HG03571 (cell line): Measurements from ENCODE around the gene VPS35L.
"Not testable (repeated sequence)": the region's sequence is repeated elsewhere in the genome, so short reads cannot be mapped to it uniquely, and the experiment has no call there.

ENCODE experiments used
- ATAC-seq: cut with Tn5 transposase; IDR thresholded peaks from one replicate; pipeline ENCODE4 v1.9.1; 2021; ENCODE audit not compliant: unreplicated experiment

The VPS35L gene

GRCh38 chr16:19532601-19533000, 22.9 kb upstream of the VPS35L start:
- ATAC-seq: no peak

DNA sequence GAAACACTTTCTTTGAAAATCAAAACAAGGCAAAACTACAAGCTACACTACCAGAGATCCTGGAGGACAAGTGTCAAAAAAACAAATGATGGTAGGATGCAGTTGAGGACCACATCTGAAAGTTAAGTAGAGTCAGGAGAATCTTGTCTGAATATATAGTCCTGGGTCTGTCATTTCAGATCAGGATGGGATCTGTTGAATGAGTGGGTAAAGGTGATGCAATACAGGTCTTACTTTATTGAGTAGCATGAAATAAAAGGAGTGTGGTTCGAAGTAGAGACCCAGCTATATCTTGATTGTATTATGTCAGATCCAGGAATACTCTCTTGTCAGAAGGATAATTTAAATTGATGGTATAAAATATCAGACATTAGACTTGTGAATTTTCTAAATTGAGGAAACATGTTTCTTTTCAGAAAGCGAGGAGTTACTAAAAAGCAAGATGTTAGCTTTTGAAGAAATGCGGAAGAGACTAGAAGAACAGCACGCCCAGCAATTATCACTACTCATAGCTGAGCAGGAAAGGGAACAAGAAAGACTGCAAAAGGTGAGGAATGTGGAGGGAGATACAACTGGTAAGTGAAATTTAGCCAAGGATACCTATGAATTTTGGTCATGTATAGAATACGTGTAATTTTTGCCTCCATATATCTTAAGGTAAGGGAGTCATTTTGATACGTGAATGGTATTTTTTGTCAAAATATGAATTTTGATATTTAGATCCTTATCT, 15.1 kb upstream of the VPS35L start:
- ATAC-seq: no peak

- no peak for ATAC-seq
Measured at GRCh38 chr16:19542138-19542821, 13.2 kb upstream of the VPS35L start.

GRCh38 chr16:19543278-19543996, 12.1 kb upstream of the VPS35L start:
- not testable (repeated sequence) for ATAC-seq

DNA sequence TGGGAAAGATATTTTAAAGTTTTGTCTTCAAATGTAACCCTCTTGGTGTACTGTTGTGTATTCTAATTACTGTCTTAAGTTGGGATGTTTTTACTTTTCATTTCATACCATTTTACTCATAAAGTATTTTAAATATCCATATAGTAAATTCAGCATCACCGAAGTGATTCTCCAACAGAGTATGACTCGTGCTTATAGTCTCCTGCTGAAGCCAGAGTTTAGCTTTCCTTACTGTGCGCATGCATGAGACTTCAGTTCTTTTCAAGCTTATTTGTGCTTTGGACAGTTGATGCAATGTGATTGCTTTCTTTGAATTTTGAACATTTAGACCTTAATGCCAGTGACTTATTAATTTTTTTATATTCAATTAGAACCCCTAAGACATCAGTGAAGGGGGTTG, 7.4 kb upstream of the VPS35L start:
- ATAC-seq: no peak

GRCh38 chr16:19549673-19550072, 5.8 kb upstream of the VPS35L start:
- ATAC-seq: no peak

- ATAC-seq: no peak
Measured at GRCh38 chr16:19555938-19556771, 652 bp downstream of the VPS35L start.

- no peak for ATAC-seq
Measured at GRCh38 chr16:19559242-19559910, 3.9 kb downstream of the VPS35L start.

- no peak for ATAC-seq
Measured at GRCh38 chr16:19560078-19560477, 4.6 kb downstream of the VPS35L start.

DNA sequence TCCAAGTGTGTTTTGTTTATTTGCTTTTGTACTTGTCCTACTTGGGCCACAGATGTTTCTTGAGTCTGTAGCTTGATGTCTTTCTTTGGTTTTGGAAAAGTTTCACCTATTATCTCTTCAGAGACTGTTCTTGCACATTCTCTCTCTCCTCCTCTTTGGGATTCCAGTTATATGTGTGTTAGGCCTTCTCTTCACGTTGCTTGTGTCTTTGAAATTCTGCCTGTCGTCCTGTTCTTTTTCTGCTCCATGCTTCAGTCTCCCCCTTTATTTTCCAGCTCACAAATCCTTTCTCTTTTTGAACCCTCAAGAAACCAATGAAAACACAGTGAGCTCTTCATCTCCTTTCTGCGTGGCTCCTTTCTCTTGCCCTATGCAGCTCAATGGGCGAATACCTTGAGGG, 7.9 kb downstream of the VPS35L start:
- no peak for ATAC-seq

DNA sequence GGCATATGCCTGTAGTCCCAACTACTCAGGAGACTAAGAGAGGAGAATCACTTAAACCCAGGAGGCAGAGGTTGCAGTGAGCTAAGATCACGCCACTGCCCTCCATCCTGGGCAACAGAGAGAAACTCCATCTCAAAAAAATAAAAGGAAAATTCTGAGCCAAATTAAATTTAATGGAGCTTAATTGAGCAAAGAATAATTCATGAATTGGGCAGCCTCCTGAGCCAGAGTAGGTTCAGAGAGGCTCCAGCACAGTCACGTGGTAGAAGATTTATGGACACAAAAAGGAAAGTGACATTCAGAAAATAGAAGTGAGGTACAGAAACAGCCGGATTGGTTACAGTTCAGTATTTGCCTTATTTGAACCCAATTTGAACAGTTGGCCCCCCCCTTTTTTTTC, 10.9 kb downstream of the VPS35L start:
- ATAC-seq: no peak

DNA sequence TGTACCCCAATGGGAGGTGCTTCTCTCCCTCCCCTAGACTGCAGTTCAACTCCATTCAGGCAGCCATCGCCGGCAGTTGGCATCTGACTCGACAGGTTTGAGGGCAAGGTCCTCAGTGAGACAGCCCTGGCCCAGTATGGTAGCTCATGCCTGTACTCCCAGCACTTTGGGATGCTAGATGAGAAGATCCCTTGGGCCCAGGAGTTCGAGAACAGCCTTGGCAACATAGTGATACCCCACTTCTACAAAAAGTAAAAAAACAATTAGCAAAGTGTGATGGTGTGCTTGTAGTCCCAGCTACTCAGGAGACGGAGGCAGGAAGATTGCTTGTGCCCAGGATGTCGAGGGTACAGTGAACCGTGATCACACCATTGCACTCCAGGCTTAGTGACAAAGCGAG, 12.1 kb downstream of the VPS35L start:
- no peak for ATAC-seq

GRCh38 chr16:19573997-19574396, 18.5 kb downstream of the VPS35L start:
- ATAC-seq: no peak

GRCh38 chr16:19574615-19575014, 19.1 kb downstream of the VPS35L start:
- ATAC-seq: no peak

DNA sequence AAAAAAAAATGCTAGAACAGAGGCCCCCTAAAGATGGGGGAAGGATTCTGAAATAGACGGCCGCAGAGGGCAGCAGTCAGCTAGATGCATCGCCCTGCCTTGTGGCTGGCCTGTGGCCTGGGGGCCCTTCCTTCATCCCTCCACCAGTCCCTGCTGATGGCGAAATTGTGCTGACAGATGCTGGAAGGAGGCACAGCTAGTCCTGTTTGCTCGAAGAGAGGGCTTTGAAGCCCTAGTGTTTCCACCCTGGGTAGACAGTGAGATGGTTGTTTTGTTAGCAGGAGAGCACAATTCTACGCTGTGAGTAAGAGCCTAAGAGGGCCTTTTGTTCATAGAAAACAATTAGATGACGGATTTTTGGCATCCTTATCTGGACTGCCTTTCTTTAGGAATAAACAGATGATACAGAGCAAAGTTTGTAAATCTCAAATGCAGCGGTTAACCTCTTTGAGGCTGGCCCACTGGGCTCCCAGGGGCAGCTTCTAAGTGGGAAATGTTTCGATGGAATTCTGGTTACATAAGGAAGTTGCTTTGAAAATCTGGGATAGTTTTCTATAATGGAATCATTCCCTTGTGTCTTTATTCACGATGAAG, 23.0 kb downstream of the VPS35L start:
- ATAC-seq: no peak

DNA sequence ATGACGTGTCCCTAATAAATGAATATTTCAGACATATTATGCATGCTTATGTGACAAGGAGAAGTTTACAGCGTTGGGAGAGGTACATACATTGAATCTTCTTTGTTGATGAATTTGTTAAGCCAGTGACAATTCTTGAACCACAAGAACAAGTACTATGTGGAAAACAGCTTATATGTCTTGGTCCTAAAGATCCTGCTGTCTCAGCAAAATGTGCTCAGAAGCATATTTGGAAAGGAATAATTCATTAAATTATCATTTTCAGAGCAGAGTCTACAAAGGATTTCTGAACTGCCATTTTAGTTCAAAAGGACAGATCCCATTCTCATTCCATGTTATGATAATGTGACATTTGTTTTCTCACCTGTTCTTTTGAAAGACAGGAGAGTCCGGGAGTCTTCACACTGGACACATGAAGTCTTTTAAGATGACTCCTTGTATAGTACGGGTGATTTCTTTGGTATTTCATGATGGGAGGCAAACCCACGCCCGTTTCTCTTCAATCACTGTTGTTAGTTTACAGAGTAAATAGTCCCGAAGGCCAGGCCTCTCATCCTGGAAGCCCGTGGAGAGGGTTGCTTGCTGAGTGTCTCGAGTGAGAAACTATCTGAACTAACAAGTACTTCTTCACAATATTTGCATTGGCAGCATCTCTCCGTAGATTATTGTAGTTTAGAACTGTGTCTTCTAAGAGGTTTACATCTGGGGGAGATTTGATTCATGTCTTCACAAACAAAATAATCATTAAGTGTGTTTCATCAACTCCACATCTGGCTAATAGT, 26.7 kb downstream of the VPS35L start:
- no peak for ATAC-seq

DNA sequence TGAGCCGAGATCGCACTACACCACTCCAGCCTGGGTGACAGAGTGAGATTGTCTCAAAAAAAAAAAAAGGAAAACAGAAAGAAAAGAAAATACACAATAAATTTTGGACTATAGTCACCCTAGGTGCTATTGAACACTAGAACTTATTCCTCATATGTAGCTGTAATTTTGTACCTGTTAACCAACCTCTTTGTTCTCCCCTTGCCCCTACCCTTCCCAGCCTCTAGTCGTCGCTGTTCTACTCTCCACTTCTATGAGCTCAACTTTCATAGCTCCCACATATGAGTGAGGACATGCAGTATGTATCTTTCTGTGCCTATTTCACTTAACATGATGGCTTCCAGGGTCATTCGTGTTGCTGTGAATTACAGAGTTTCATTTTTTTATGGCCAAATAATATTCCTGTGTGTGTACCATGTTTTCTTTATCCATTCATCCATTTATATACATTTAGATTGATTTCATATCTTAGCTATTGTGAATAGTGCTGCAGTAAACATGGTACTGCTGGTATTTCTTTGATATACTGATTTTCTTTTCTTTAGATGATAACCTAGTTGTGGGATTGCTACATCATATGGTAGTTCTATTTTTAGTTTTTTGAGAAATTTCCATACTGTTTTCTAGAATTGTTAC, 28.3 kb downstream of the VPS35L start:
- no peak for ATAC-seq

- ATAC-seq: no peak
Measured at GRCh38 chr16:19588661-19589060, 33.2 kb downstream of the VPS35L start.

DNA sequence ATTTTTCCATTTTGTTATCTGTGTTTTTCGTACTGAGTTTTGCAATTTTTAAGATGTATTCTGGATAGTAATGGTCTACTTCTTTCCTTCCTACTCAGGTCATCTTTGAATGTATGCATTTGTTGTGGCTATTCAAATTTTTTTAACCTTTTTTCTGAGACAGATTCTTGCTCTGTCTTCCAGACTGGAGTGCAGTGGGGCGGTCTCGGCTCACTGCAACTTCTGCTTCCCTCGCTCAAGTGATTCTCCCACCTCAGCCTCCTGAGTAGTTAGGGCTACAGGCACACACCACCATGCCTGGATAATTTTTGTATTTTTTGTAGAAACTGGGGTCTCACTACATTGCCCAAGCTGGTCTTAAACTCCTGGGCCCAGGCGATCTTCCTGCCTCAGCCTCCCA, 33.6 kb downstream of the VPS35L start:
- ATAC-seq: no peak
